Measurements from ENCODE around the gene SDC1.

Gene SDC1

GRCh38 chr2:20159411-20160070, 65.4 kb downstream of the SDC1 start:
- no peak for TF ChIP-seq ZFX (IDR thresholded peaks at IDR 0.05)
- TF ChIP-seq CTCF (conservative IDR thresholded peaks at IDR 0.05): no peak
- no peak overlapping the region for H3K27ac ChIP-seq

- no peak for TF ChIP-seq ZFX (IDR thresholded peaks at IDR 0.05)
- TF ChIP-seq CTCF (conservative IDR thresholded peaks at IDR 0.05): no peak
- H3K27ac ChIP-seq: no peak overlapping the region
Measured at GRCh38 chr2:20157193-20157891, 67.6 kb downstream of the SDC1 start.

GRCh38 chr2:20156836-20157192, 68.1 kb downstream of the SDC1 start:
- TF ChIP-seq ZFX (IDR thresholded peaks at IDR 0.05) (no peak), CTCF (conservative IDR thresholded peaks at IDR 0.05) (no peak)
- no peak overlapping the region for H3K27ac ChIP-seq

DNA sequence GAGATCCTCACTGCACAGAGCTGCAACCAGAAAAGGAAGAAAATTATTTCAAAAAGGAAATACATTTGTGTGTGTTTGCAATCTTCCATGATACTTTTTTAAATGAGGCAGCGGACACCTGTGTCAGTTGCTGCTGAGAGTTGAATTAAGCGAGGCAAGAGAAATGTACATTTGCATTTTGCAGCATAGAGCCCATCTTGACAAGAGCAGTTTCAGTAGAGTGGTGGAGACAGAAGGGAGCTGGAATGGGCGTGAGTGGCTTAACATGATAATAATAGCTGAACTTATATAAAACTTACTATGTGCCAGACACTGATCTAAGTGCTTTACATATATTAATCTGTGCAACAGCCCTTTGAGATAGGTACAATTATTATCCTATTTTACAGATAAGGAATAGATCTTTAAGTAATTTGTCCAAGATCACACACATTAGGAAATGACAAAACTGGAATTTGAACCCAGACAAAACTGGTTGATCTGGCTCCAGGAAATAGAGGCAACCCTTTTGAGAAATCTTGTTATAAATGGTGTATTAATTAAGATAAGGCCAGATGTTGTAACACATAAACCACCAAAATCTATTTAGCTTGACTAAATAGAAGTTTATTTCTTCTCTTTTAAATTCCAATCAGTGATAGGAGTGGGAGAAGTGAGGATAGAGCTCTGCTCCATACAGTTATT, 68.7 kb downstream of the SDC1 start:
- TF ChIP-seq CTCF (conservative IDR thresholded peaks at IDR 0.05) (no peak), ZFX (IDR thresholded peaks at IDR 0.05) (no peak)
- H3K27ac ChIP-seq: no peak overlapping the region

GRCh38 chr2:20153131-20153851, 71.6 kb downstream of the SDC1 start:
- H3K27ac ChIP-seq: no peak overlapping the region
- no peak for TF ChIP-seq ZFX (IDR thresholded peaks at IDR 0.05)
- no peak for TF ChIP-seq CTCF (conservative IDR thresholded peaks at IDR 0.05)

GRCh38 chr2:20150806-20151571, 73.9 kb downstream of the SDC1 start:
- no peak overlapping the region for H3K27ac ChIP-seq
- TF ChIP-seq ZFX (IDR thresholded peaks at IDR 0.05): no peak
- TF ChIP-seq CTCF (conservative IDR thresholded peaks at IDR 0.05): no peak

All from C4-2B (cell line).